Esophagus (tissue), 2 donors: Measurements from ENCODE around the gene BCAR3. TPM values are rescaled to one million over a fixed set of nuclear protein-coding genes. Genes with fewer than 3 reads are reported as not detected.

ENCODE experiments used
- H3K27ac ChIP-seq, 2 donors: one replicate each; pipeline ENCODE4 v1.5.1; 2013; ENCODE audit warnings: low read depth in 2 of 2, mild to moderate bottlenecking in 2 of 2, inconsistent platforms in 1 of 2, low read length in 1 of 2, moderate library complexity in 1 of 2
- H3K27me3 ChIP-seq, 2 donors: one replicate each; pipeline ENCODE4 v1.6.1; 2013; ENCODE audit warnings: low read length in 2 of 2, control low read depth in 1 of 2, mild to moderate bottlenecking in 1 of 2; ENCODE audit not compliant: insufficient read depth in 2 of 2, control insufficient read depth in 1 of 2
- H3K36me3 ChIP-seq, 2 donors: one replicate each; pipeline ENCODE4 v1.6.1; 2013; ENCODE audit warnings: low read length in 1 of 2; ENCODE audit not compliant: control insufficient read depth in 2 of 2, insufficient read depth in 2 of 2
- H3K4me1 ChIP-seq, 2 donors: one replicate each; pipeline ENCODE4 v1.6.1; 2013; ENCODE audit warnings: low read length in 1 of 2; ENCODE audit not compliant: control insufficient read depth in 2 of 2, insufficient read depth in 2 of 2
- H3K4me3 ChIP-seq, 2 donors: one replicate each; pipeline ENCODE4 v1.5.1; 2013; ENCODE audit warnings: low read length in 2 of 2, mild to moderate bottlenecking in 2 of 2, low read depth in 1 of 2, moderate library complexity in 1 of 2
- H3K9me3 ChIP-seq, 2 donors: one replicate each; pipeline ENCODE4 v1.6.1; 2013; ENCODE audit warnings: mild to moderate bottlenecking in 2 of 2, low read depth in 1 of 2, low read length in 1 of 2, moderate library complexity in 1 of 2; ENCODE audit not compliant: control insufficient read depth in 2 of 2, insufficient read depth in 1 of 2
- WGBS, 2 donors: extraction: QIAGEN DNeasy Blood & Tissue Kit; methylation state at CpG; one replicate each; pipeline ENCODE4 v1.1.7; 2013; 5-methylcytosine and 5-hydroxymethylcytosine counted together
- polyA plus RNA-seq, 2 donors: library from polyadenylated mRNA; stranded (reverse); fragments of 200-250 nt; gene quantifications; one replicate each; pipeline ENCODE4 v1.2.3, GENCODE V29; 2013
- donor health status: healthy with polysubstance abuse.
- donor health status: Bipolar disorder and iron deficiency.

Gene BCAR3
- polyA plus RNA-seq, 2 donors = 7.5 to 9.4 TPM

- Histone ChIP-seq H3K27ac (no peak overlapping the region), H3K4me3 (no peak overlapping the region), H3K36me3 (no peaks in the 10 kb centered on the region), H3K4me1 (peaks cover 0 to 2% of the 10 kb centered on the region in 2 donors), H3K27me3 (no peaks in the 10 kb centered on the region), H3K9me3 (no peaks in the 10 kb centered on the region)
- 29 to 46% methylated on average over 1 of the region's 1 CpG for WGBS, 2 donors
Observed at GRCh38 chr1:93623875-93624274, 57.8 kb downstream of the BCAR3 start.

DNA sequence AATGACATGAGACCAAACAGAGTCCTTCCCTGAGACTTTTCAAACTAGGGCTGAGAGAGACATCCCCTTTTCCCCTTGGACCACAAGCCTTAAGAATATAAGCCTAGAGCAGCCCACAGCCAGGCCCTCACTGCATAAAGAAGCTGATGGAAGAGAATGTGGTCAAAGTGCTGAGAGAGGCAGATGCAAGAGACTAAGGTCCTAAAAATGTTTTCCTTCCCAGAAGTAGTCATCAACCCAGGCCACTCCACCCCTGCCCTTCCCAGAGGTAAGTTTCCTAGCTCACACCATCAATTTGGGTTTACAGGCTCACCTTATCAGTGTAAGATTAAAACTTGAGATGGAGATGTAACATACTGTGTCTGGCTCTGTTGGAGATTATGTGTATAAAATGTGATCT lies 58.2 kb downstream of the BCAR3 start:
- Histone ChIP-seq H3K27me3 (no peaks in the 10 kb centered on the region), H3K4me1 (peaks cover 0 to 2% of the 10 kb centered on the region in 2 donors), H3K4me3 (no peak overlapping the region), H3K9me3 (no peaks in the 10 kb centered on the region), H3K27ac (no peak overlapping the region), H3K36me3 (no peaks in the 10 kb centered on the region)

- H3K36me3 ChIP-seq = no peaks in the 10 kb centered on the region
Observed at GRCh38 chr1:93621246-93621645, 60.4 kb downstream of the BCAR3 start.

DNA sequence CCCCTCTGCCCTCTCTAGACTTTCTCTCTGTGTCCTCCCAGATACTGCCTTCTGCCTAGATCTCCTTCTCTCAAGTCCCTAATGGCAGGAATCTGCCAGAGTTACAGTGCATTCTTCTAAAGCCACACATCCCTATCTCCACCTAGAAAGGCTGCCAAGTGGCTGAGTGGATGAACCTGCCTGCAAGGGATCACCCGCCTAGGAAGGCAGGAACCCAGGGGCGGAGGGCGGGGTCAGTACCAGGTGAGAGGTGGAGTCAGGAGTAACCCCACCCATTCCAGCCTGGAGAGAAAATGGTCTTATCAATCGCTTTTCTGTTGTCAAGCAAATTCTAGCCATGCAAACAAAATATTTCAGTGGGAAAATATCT lies 60.8 kb downstream of the BCAR3 start:
- Histone ChIP-seq H3K4me1 (peaks cover 7 to 14% of the 10 kb centered on the region in 2 donors), H3K27ac (no peak overlapping the region), H3K4me3 (no peak overlapping the region), H3K9me3 (no peaks in the 10 kb centered on the region), H3K27me3 (no peaks in the 10 kb centered on the region), H3K36me3 (no peaks in the 10 kb centered on the region)
- 87 to 89% methylated on average over 4 of the region's 4 CpGs for WGBS, 2 donors

More at GRCh38 chr1:93621246-93621645, 60.4 kb downstream of the BCAR3 start:
- Histone ChIP-seq H3K4me3 (no peak overlapping the region), H3K27me3 (no peaks in the 10 kb centered on the region), H3K9me3 (no peaks in the 10 kb centered on the region), H3K27ac (no peak overlapping the region), H3K4me1 (peaks cover 7 to 14% of the 10 kb centered on the region in 2 donors)
- 92 to 97% methylated on average over 5 of the region's 5 CpGs for whole genome bisulfite sequencing, 2 donors

DNA sequence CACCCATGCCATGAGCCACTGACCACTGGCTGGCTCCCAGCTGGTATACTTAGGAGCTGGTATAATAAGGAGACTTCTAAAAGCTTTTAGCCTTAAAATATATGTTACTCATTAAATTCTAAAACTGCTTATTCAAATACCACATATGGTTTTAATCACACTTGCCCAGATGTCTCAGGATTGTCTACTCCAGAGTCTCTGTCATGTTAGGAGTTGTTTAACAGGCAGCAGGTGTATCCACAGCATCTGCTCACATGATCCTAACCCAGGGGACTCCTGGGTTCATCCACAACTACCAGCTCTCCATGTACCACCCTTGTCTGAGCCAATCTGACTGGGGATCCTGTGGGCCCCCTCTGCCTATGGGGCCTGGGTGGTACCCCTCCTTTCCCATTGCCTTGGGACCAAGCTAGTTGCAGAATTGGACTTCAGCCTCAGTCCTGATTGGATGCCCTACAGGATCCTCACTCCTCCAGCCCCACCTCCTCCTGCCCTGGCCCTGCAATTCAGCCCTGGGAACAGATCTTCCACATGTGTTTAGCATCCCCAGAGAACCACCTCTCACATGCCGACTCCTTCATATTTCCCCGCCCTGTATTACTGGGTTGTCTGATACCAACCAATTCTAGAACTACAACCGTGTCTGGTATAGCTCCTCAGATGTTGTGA lies 61.3 kb downstream of the BCAR3 start:
- peaks cover 7 to 16% of the 10 kb centered on the region in 2 donors for H3K4me1 ChIP-seq
- no peak overlapping the region for H3K4me3 ChIP-seq
- H3K27ac ChIP-seq = no peak overlapping the region

DNA sequence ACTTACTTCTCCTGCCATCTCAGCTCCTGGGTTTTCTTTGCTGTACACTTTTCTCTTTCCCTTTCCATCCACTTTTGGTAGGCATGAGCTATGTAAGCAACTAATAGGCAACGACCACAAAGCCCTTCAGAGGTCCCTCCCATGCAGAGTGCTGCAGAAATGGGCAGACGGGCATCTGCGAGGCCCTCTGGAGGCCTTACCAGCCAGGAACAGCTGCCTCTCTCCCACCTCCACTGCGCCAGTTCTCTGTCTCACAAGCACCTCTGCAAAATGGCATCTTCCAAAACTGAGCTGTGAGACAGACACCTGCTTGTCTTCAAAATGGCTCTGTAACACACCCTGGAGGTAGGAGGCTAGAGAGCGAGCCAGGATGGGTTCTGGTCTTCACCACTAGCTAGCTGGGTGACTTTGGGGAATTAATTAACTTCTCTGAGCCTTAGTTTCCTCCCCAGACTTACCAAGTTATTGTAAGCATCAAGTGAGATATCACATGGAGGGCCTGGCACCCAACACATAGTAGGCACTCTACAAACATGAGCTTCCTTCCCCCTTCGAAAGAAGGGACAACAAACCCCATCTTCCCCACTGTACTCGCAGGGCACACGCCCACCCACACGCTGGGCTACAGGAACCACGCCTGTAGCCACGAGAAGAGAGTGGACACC lies 62.0 kb downstream of the BCAR3 start:
- Histone ChIP-seq H3K4me3 (no peak overlapping the region), H3K4me1 (peaks cover 10 to 20% of the 10 kb centered on the region in 2 donors), H3K27me3 (no peaks in the 10 kb centered on the region), H3K27ac (no peak overlapping the region), H3K9me3 (no peaks in the 10 kb centered on the region), H3K36me3 (no peaks in the 10 kb centered on the region)
- 88 to 92% methylated on average over 11 of the region's 11 CpGs for WGBS, 2 donors

More for the DNA sequence above, 61.3 kb downstream of the BCAR3 start:
- no peaks in the 10 kb centered on the region for H3K36me3 ChIP-seq
- H3K27me3 ChIP-seq = no peaks in the 10 kb centered on the region
- WGBS, 2 donors = 84 to 85% methylated on average over 3 of the region's 3 CpGs
- no peaks in the 10 kb centered on the region for H3K9me3 ChIP-seq

DNA sequence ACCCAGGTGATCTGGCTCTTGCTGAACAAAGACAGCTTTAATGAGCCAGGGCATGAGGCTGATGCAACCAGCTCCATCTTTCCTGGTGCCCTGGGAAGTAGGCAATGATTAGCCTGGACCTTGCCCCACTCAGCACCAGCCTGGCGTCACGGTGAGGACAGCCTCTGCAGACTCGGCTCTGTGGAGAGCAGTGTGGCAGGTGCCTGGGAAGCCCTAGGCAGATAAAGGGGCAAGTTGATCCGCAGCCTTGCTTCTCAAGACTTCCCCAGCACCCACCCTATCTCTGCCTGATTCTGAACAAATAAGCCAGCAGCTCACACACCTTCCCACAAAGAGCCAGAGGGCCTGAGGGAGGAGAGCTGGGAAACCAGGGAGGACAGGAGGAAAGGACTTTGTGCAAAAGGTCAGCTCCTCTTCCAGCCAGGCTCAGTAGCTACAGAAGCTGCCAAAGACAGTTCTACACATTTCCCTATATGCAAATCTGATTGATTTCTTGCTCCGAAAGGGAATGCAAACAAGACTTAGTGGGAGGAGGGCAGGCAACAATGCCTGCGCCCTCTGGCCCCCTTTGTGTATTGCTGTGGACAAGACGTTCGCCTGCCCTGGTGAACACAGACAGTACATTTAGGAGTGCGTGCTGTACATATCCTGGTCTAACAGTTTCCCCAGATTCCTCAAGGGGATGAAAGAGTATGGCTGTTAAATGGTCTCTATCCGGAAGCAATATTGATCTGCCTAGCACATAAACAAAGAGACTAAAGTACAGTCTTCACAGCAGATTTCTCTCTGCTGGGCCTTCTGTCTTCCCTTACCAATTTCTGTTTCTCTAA lies 63.8 kb downstream of the BCAR3 start:
- WGBS, 2 donors = 74 to 90% methylated on average over 10 of the region's 10 CpGs
- Histone ChIP-seq H3K9me3 (no peaks in the 10 kb centered on the region), H3K27ac (peak overlapping the region in 1 of 2 donors; percentile 1), H3K36me3 (no peaks in the 10 kb centered on the region), H3K27me3 (no peaks in the 10 kb centered on the region), H3K4me3 (no peak overlapping the region), H3K4me1 (peaks cover 13 to 24% of the 10 kb centered on the region in 2 donors)

- peak overlapping the region in 1 of 2 donors; percentile 71 for H3K27ac ChIP-seq
- H3K4me3 ChIP-seq = no peak overlapping the region
- no peaks in the 10 kb centered on the region for H3K27me3 ChIP-seq
- no peaks in the 10 kb centered on the region for H3K36me3 ChIP-seq
- H3K4me1 ChIP-seq = peaks cover 13 to 24% of the 10 kb centered on the region in 2 donors
- no peaks in the 10 kb centered on the region for H3K9me3 ChIP-seq
- WGBS, 2 donors = 58 to 61% methylated on average over 6 of the region's 6 CpGs
Observed at GRCh38 chr1:93616996-93617669, 64.5 kb downstream of the BCAR3 start.
